NCI-H1417 (cell line): Measurements from ENCODE around the gene PGAP1.
A peak's percentile ranks its signal among the peaks of the same experiment; 100 is the strongest.

Source experiments
- DNase-seq, 3 experiments: peaks; one replicate each; lab custom pipeline; 2025; lab: John Stamatoyannopoulos, UW

Gene PGAP1, protein sequence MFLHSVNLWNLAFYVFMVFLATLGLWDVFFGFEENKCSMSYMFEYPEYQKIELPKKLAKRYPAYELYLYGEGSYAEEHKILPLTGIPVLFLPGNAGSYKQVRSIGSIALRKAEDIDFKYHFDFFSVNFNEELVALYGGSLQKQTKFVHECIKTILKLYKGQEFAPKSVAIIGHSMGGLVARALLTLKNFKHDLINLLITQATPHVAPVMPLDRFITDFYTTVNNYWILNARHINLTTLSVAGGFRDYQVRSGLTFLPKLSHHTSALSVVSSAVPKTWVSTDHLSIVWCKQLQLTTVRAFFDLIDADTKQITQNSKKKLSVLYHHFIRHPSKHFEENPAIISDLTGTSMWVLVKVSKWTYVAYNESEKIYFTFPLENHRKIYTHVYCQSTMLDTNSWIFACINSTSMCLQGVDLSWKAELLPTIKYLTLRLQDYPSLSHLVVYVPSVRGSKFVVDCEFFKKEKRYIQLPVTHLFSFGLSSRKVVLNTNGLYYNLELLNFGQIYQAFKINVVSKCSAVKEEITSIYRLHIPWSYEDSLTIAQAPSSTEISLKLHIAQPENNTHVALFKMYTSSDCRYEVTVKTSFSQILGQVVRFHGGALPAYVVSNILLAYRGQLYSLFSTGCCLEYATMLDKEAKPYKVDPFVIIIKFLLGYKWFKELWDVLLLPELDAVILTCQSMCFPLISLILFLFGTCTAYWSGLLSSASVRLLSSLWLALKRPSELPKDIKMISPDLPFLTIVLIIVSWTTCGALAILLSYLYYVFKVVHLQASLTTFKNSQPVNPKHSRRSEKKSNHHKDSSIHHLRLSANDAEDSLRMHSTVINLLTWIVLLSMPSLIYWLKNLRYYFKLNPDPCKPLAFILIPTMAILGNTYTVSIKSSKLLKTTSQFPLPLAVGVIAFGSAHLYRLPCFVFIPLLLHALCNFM

DNA sequence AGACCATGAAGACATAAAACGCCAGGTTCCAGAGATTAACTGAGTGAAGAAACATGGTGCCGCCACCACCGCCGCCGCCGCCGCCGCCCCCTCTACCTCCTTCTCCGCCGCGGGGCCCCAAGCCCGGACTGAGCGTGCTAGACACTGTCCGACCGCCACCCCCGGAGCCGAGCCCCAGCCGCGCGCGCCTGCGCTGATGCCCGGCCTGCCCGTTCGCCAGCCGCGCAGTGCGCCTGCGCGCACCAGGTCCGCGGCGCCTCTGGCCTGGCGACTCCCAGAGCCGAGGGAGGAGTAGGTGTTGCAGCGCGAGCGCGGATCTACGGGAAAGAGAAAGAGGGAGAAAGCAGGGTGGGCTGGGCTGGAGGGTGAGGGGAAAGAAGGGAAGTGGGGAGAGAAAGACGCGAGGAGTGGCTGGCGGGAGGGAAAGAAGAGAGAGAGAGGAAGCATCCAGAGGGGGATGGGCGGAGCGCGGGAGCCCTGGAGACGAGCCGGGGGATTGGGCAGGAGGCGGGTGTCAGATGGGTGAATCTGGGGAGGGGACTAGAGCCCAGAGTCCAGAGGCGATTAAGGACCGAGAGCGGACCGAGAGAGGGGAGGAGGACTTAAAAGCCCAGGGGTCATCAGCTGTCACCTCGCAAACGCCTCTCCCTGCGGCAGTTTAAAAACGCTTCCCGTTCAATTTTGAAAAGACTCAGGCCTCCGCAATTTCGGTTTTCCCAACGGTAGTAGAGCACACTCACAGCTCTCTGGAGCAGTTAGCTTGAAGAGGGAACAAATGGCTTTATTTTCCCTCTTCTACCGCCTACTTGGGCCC lies at the start of gene PGAP1:
PGAP1 (minus strand) TSS at position 146 of the 814 bp plus-strand sequence; CDS start at position 55, 91 bp downstream.
- DNase-seq: peak; percentile 90 to 100 (median 99)

DNA sequence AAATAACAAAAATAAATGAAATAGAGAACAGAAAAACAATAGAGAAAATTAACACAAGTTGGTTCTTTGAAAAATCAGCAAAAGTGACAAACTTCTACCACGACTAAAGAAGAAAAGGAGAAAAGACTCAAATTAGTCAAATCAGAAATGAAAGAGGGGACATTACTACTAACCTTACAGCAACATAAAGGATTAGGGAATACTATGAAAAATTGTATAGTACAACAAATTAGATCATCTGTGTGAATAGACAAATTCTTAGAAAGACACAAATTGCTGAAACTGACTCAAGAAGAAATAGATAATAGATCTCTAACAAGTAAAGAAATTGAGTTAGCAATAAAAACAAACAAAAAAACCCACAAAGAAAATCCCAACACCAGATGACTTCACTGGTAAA lies 48.5 kb upstream of the PGAP1 start:
- DNase-seq: no peak

DNA sequence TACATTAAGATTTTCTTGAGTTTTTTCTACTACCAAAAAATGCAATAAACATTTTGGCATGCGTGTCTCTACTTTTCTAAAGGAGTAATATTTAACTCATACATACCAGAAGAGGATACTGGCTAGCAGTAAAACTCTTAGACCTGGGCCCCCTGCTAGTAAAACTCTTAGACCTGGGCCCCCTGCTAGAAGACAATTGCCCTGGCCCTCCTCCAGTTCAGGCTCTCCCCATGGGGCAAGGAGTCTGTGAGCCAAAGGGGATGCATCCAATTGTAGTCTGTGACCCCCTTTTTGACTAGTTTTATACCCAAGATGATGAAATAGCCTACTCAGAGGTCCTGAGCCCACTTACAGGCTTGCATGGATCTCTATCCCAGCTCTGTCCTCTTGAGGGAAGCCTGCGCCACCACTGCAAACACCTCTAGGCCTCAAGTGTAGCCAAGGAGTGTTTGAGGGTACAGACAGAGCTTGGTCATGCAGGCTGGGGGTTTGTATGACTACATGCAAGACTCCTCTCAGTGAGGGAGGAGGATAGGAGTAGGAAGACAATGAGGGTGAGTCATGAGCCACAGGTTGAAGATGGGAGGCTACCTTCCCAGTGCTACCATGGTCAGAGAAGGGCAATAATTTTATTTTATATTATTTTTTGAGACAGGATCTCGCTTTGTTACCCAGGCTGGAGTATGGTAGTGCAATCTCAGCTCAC lies 45.2 kb upstream of the PGAP1 start:
- DNase-seq: no peak

DNA sequence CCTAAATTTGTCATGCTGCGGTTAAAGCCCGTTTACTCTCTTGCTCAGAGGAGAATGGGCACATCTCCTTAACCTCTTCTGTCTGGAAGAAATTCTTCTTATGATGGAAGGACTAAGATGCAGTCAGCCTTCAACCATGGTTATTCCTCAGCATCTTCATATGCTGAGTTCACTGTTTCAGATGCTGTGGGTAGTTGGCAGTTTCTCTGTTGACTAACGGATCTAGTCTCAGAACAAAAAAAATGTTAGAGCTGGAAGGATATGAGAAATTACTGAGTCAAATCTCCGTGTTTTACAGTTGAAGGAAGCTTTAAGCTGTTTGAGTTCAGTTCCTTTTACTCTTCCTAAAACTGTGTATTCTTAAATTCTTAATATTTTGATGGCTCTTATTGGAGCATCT lies 43.6 kb upstream of the PGAP1 start:
- DNase-seq: no peak

DNA sequence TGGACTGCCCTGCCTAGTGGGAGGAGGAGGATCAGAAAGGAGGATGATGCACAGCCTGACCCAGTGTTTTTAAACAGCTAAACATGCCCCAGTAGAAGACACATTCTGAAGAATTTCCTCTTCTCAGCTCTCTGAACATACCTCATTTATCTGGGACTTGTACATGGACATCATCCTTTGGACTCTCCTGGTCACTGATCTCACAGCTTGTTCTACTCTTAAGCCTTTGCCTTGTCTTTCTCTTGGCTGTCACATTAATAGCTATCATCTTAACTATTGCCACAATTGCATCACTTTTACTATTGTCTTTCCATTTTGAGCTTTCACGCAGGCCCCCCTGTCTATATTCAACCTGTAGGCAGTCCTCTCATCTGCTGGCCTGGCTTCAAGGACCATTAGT lies 42.0 kb upstream of the PGAP1 start:
- no peak for DNase-seq

DNA sequence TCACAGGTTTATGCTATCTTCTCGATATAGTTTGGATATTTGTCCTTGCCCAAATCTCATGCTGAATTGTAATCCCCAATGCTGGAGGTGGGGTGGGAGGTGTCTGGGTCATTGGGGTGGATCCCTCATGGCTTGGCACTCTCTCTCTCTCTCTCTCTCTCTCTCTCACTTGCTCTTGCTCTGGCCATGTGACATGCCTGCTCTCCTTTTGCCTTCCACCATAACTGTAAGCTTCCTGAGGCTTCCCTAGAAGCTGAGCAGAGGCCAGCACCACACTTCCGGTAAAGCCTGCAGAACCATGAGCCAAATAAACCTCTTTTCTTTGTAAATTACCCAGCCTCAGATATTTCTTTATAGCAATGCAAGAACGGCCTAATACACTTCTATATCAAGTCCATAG lies 41.3 kb upstream of the PGAP1 start:
- no peak for DNase-seq

DNA sequence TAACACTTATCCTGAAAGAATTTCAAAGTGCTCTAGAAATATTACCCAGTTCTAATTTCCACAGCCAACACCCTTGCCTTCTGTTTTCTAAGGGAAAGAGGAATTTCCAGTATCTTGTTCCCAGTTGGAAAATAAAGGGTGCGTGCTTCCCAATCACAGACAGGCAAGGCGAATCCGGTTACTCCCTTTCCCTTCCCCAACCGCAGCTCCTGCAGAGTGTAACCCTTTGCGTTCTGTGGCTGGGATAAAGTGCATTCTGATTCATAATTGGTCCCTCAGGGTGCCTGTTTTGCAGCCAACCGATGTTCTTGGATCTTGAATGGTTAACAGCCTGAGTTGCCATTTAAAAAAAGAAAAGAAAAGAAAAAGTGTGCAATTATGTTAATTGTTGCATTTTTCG lies 40.6 kb upstream of the PGAP1 start:
- no peak for DNase-seq

DNA sequence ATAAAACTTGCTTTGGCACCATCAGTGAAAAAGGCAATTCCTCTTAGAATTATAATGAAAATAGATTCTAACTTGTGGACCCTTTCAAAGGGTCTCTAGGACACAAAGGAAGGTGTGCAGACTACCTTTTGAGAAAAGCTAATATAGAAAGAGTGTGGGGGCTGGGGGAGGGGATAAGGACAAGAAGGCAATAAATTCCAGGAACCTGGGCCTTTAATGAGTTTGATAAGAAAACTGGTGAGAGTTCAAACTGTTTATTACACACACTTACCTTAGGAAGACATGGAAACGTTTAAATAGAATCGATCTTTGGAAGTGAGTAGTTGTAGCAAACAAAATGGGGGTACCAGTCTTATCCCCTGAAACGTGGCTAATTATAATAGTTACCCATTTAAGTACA lies 39.6 kb upstream of the PGAP1 start:
- DNase-seq: no peak

DNA sequence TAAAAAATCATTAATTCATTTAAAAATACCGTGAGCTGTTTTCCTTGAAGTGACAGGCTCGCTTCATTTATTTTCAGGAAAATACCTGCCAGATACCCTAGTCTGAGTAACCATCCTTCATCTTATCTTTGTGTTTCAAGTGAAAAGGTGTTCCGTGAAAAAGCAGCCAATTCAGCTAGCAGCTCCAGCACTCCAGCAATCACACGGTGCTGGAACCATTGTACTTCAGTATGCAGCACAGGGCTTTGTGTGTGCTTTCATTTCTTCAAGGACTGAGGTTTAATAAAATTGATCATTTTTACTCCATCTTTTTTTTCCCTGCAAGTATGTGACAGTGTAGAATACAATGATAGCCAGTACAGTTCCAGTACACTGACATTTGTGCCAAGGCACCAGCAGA lies 39.1 kb upstream of the PGAP1 start:
- peak in 1 of 3 experiments; percentile 35 for DNase-seq

DNA sequence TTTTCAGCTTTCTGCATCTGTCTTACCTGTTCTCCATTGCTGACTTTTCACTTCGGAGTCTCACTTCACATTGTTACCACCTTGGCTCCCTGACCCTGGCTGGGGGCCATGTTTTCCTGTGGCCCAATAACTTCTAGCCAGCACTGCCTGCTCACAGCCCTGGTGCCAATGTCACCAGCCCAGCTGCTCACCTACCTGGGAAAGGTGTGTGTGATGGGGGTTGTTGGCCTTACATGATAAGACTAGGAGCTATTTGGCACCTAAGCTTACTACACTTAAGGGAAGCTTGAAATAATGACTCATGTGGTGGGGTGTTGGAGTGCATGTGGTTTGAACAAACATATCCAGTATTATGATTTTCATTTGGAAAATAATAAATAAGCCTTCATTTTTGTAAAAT lies 37.5 kb upstream of the PGAP1 start:
- no peak for DNase-seq

DNA sequence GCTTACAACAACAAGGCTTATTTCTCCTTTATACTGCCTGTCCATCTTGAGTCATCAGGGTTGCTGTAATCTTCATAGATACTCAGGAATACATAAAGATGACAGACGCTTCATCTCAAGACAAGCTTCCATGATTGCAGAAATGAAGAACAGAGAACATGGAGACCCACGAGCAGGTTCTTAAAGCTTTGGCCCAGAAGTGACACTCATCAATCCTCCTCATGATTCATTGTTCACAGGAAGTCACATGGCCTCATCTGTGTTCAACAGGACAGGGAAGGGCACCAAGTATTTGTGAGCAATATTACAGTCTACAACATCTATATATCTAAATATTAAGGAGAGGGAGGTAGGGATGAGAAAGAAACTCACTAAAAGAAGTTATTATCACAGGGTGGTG lies 36.5 kb upstream of the PGAP1 start:
- DNase-seq: no peak

DNA sequence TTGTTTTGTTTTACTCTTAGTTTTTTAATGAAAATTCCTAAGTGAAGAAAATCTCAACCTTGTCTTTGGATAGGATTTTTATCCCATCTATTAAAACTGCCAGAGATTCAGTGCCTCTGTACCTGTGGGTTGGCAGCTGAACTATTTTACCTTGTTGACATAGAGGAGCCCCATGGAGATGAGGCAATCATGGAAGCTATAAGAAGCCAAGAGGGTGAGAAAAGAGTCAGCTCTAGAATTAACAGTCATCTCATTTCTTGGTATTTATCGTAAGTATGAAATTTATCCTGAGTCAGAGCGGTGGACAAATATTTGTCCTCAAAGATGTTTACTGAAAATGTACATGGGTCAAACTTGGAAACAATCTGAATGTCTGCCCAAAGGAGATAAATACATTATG lies 35.8 kb upstream of the PGAP1 start:
- no peak for DNase-seq

DNA sequence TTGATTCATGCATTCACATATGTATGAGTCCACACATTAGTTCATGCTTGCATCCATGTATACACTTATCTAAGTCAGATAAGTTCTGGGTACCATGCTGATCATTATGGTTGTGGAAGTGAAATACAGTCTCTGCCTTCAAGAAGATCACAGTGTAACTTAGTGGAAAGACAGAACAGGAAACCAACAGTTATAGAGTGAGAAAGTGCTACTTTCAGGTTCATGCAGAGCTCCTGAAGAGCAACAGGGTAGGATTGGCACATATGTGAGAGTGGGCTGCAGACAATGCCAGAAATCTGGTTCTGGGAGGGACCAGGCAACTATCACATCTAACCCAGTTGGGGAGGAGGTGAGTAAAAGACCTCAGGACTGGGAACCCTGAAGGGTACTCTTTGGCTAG lies 35.4 kb upstream of the PGAP1 start:
- DNase-seq: no peak

DNA sequence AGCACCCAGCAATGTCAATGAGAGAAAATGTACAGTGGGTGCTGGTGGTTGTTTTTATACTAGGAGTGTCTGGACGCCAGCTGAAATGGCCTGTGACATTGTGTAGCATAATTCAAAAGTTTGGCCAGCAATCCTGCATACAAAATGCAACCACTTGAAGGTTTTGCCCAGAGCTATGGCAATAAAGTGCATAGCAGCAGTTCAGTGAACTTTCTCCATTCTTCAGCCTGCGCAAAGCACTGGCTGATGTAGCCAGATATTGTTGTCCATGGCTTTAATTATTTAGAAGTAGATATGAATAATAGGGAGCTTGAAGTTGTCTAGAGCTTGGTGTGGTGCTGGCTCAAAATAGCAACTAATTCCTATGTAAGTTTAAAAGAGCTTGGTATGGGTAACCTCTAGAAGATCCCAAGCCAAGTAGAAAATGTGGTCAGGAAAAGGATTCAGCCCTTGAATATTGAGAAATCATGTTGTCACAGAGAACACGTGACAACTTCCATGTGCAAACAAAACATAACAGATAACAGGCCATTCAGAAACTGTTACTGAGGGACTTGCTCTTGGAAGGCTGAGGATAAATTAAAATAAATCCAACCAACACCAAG lies 33.3 kb upstream of the PGAP1 start:
- no peak for DNase-seq

DNA sequence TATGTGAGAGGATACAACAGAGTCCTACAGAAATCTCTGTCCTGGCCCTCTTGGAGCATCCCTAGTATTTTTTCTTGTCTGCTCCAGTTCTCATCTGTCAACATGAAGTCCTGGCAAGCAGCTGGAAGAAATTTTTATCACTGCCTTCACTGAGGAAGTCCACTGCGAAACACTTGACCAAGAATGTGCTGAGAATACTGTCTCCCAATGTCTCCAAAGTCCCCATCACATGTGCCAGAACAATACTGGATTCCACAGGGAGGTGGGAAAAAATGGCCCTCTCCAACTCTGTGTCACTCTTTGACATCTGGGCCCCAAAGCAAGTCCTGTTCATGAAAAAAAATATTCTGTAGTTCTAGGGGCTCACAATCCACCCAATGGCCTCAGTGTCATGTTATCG lies 32.8 kb upstream of the PGAP1 start:
- DNase-seq: no peak

DNA sequence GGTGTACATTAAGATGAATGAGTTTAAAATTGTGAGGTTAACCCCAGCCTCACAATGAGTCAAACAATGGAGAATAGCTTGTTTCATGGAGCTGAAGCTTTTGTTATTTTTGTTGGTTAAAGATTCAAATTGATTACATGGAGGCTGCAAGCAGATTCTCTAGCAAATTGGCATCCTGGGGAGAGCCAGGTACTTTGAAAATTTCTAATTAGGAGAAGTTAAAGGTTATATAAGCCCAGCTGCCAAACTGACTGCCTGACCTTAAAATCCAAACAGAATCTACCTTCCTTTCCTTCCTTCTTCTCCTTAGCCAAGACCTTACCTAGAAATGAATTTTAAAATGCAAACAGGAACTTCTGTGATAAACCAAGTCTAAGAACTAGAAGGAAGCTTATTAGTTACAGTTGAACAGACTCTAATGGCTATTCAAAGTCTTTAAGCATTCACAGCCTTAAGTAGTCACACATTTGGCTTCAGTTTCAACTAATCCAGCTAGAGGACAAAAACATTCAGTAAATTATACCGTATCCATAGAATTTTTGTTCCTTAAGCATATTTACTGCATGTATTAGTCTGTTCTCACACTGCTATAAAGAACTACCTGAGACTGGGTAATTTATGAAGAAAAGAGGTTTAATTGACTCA lies 31.5 kb upstream of the PGAP1 start:
- no peak for DNase-seq

DNA sequence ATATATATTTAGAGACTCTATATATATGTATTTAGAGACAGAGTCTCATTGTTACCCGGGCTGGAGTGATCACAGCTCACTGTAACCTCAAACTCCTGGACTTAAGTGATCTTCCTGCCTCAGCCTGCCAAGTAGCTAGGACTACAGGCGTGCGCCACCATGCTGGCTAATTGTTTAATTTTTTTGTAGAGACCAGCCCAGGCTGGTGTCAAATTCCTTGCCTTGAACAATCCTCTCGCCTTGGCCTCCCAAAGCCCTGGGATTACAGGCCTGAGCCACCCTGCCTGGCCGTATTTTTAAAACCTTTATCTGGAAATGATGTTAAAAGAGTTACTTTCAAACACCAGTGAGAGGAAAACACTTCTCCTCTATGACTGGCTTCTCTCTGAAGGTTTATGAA lies 30.9 kb upstream of the PGAP1 start:
- no peak for DNase-seq

DNA sequence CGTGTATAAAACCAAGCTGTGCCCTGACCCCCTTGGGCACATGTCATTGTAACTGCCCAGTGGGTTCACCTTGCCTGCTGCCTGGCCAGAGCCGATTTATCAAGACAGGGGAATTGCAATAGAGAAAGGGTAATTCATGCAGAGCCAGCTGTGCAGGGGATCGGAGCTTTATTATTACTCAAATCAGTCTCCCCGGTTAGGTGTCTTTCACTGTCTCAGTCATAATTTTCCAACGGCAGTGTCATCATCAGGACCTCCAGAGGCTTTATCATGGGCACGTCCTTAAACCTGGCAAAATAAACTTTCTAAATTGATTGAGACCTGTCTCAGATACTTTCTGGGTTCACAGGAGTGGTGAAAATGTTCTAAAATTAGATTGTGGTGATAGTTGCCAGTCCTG lies 29.6 kb upstream of the PGAP1 start:
- DNase-seq: no peak

DNA sequence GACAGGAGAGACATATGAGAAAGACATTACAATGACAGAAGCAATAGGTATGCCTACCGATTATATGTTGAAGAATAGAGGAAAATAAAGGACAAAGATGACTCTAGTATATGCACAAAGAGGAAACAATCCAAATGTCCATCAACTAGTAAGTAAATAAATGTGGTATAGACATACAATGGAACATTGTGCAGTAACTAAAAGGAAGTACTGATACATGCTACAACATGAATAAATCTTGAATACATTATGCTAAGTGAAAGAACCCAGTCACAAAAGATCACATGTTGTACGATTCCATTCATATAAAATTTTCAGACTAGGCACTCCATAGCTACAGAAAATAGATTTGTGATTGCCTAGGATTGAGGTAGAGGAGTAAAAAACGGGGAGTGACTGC lies 28.5 kb upstream of the PGAP1 start:
- DNase-seq: no peak

DNA sequence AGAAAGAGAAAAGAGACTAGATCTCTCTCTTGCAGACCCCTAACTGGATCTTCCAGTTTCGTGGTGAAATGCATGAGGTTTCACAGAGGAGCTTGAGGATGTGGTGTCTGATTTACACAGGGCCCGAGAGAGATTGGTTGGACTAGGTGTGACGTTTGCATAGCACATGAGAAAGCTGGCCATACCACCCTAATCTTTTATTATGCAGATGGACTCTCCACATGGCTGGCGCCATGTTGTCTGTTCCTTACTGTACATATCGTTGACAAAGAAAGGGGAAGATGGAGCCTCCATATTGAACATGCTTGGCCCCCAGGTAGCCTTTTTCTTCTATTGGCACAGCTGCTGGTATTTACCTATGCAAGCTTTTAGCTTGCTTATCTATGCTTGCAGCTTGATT lies 27.5 kb upstream of the PGAP1 start:
- peak in 2 of 3 experiments; percentile 11 to 41 for DNase-seq

DNA sequence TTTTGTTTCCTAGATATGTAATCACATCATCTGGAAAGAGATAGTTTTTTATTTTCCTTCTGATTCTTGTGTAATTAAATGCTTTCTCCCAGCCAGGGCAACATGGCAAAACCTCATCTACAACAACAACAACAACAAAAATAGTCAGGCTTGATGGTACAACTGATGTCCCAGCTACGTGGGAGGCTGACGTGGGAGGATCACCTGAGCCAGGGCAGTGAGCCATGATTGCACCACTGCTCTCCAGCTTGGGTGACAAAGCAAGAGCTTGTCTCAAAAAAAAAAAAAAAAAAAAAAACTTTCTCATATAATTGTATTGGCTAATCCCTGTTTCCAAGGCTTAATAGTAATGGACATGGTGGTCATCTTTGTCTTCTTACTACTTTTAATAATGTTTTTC lies 26.4 kb upstream of the PGAP1 start:
- DNase-seq: no peak
